Measurements from ENCODE around the gene SYMPK. TPM values are rescaled to one million over a fixed set of nuclear protein-coding genes. Genes with fewer than 3 reads are reported as not detected.
A peak's percentile ranks its signal among the peaks of the same experiment; 100 is the strongest.

SYMPK gene
- total RNA-seq (2021) = 85.5 and 92.4 TPM in 2 replicates
- Bru-seq, nascent RNA = percentile 73 among the genes with signal in this experiment
- percentile 83 among the genes with signal in this experiment for BruChase-seq, experiment 1, labeled RNA remaining after a 2-hour chase
- percentile 88 among the genes with signal in this experiment for BruChase-seq, experiment 2, labeled RNA remaining after a 6-hour chase
- long read RNA-seq, full-length matches to known transcripts = 11 of 42 reads
- long read RNA-seq, partial matches to known transcripts = 19 of 42 reads
- long read RNA-seq, other reads (novel, unspliced or antisense) = 12 of 42 reads

DNA sequence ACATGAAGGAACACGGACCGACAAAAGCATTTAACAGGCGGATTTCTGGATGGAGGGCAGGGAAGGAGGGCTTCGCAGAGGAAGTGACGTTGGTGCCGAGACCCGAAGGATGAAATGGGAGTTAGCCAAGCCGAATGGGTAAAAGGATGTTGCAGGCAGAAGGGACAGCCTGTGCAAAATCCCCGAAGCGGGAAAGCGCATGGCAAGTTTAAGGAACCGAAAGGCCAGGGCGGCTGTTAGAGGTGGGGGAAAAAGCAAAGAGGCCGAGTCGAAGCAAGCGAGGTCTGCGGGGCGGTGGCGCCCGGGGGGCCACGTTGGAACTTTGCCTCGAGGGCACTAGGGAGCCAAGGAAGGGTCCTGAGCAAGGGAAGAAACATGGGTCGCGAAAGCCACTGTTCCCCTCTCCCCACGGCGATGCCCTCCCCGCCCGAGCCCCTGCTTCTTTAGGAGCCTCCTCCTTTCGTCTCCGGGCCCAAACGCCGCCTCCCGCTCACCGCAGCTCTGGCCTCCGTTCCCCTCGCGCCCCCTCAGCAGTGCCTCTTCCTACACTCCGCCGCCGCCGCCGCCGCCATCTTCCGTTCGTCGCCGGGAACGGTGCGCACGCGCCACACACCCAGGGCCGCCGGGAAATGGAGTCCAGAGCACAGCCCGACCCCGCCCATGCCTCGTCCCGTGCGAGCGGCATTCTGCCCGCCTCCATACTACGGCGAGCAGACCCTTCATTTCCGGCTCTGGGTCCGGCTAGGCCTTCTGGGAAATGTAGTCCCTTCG is at the start of gene SYMPK:
TSS of gene SYMPK (minus strand) at position 584 of the 771 bp plus-strand sequence. CDS start 8,652 bp downstream, outside the sequence.
- H3K9me3 ChIP-seq (ENCODE audit: low read depth, low read length, poor library complexity, severe bottlenecking) = no peaks in the 10 kb centered on the region
- H3K27ac ChIP-seq (ENCODE audit: low read depth, low read length, poor library complexity, severe bottlenecking) = peak within 1 kb of the TSS; percentile 91
- ChIA-PET CTCF (interaction anchor here (0.6 to 1.9 kb wide), 2 partner anchors 46 to 532 kb away, joined by 4 to 7 read pairs; no protein-coding TSS in a partner anchor), POLR2A (ENCODE audit: low non-redundant PET) (interaction anchor here (0.6 kb wide), 2 partner anchors 11 to 778 kb away, joined by 5 read pairs; no protein-coding TSS in a partner anchor)
- H3K4me1 ChIP-seq (ENCODE audit: insufficient read depth, low read length, poor library complexity, severe bottlenecking) = peaks cover 6% of the 10 kb centered on the region
- intact Hi-C loops (cut with micrococcal nuclease; ENCODE audit: unreplicated experiment) = loop anchor here (1.0 kb wide), 1 partner anchor 21 kb away; no protein-coding TSS in a partner anchor
- BruUV-seq (replicated peaks) = no TSS peak
- H3K4me3 ChIP-seq (ENCODE audit: low read depth, low read length, poor library complexity, severe bottlenecking) = peak within 1 kb of the TSS; percentile 67
- H3K36me3 ChIP-seq (ENCODE audit: insufficient read depth, low read length, poor library complexity, severe bottlenecking) = peaks cover 14% of the 10 kb centered on the region
- TF ChIP-seq, protein P1, sequence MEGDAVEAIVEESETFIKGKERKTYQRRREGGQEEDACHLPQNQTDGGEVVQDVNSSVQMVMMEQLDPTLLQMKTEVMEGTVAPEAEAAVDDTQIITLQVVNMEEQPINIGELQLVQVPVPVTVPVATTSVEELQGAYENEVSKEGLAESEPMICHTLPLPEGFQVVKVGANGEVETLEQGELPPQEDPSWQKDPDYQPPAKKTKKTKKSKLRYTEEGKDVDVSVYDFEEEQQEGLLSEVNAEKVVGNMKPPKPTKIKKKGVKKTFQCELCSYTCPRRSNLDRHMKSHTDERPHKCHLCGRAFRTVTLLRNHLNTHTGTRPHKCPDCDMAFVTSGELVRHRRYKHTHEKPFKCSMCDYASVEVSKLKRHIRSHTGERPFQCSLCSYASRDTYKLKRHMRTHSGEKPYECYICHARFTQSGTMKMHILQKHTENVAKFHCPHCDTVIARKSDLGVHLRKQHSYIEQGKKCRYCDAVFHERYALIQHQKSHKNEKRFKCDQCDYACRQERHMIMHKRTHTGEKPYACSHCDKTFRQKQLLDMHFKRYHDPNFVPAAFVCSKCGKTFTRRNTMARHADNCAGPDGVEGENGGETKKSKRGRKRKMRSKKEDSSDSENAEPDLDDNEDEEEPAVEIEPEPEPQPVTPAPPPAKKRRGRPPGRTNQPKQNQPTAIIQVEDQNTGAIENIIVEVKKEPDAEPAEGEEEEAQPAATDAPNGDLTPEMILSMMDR (conservative IDR thresholded peaks at IDR 0.05; ENCODE audit: low read depth, low read length) = no peak
- no peak for TF ChIP-seq EZH2 (IDR thresholded peaks at IDR 0.05; ENCODE audit: borderline replicate concordance, low read depth, low read length, poor library complexity, severe bottlenecking)
- H3K27me3 ChIP-seq (replicated peaks; ENCODE audit: insufficient read depth, low read depth, low read length, poor library complexity) = peaks cover 41% of the 10 kb centered on the region
- peak; percentile 99 for DNase-seq (ENCODE audit: low spot score)

- intact Hi-C loops (cut with micrococcal nuclease; ENCODE audit: unreplicated experiment) = no loop called here
- no TSS peak for BruUV-seq (replicated peaks)
These were observed 48.3 kb upstream of the SYMPK start for GRCh38 chr19:45911291-45911690.

DNA sequence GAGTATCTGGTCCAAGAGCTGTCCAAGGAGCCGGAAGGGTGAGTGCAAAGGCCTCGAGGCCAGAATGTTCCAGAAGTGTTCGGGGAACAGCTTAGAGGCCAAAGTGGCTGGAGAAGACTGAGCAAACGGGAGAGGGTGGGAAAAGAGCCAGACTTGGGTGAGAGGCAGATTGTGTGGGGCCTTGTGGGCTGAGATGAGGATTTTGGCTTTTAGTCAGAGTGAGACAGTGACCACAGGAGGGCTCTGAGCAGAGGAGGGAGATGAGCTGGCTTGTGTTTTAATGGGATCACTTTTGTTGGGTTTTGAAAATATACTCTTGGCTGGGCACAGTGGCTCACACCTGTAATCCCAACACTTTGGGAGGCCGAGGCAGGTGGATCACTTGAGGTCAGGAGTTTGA is 46.0 kb upstream of the SYMPK start:
- ChIA-PET POLR2A (ENCODE audit: low non-redundant PET) (no interaction called here), CTCF (no interaction called here)
- Histone ChIP-seq H3K4me1 (ENCODE audit: insufficient read depth, low read length, poor library complexity, severe bottlenecking) (no peaks in the 10 kb centered on the region), H3K9me3 (ENCODE audit: low read depth, low read length, poor library complexity, severe bottlenecking) (no peaks in the 10 kb centered on the region), H3K4me3 (ENCODE audit: low read depth, low read length, poor library complexity, severe bottlenecking) (no peak overlapping the region), H3K36me3 (ENCODE audit: insufficient read depth, low read length, poor library complexity, severe bottlenecking) (no peaks in the 10 kb centered on the region), H3K27ac (ENCODE audit: low read depth, low read length, poor library complexity, severe bottlenecking) (no peak overlapping the region), H3K27me3 (replicated peaks; ENCODE audit: insufficient read depth, low read depth, low read length, poor library complexity) (no peaks in the 10 kb centered on the region)
- BruUV-seq (replicated peaks) = no TSS peak
- no peak for DNase-seq (ENCODE audit: low spot score)
- intact Hi-C loops (cut with micrococcal nuclease; ENCODE audit: unreplicated experiment) = no loop called here
- TF ChIP-seq EZH2 (IDR thresholded peaks at IDR 0.05; ENCODE audit: borderline replicate concordance, low read depth, low read length, poor library complexity, severe bottlenecking) = no peak
- TF ChIP-seq, protein P1 (conservative IDR thresholded peaks at IDR 0.05; ENCODE audit: low read depth, low read length) = no peak

More at GRCh38 chr19:45911291-45911690, 48.3 kb upstream of the SYMPK start:
- TF ChIP-seq, protein P1 (conservative IDR thresholded peaks at IDR 0.05; ENCODE audit: low read depth, low read length) = no peak
- TF ChIP-seq EZH2 (IDR thresholded peaks at IDR 0.05; ENCODE audit: borderline replicate concordance, low read depth, low read length, poor library complexity, severe bottlenecking) = no peak
- H3K9me3 ChIP-seq (ENCODE audit: low read depth, low read length, poor library complexity, severe bottlenecking) = no peaks in the 10 kb centered on the region
- no peaks in the 10 kb centered on the region for H3K36me3 ChIP-seq (ENCODE audit: insufficient read depth, low read length, poor library complexity, severe bottlenecking)
- H3K27ac ChIP-seq (ENCODE audit: low read depth, low read length, poor library complexity, severe bottlenecking) = no peak overlapping the region
- H3K4me1 ChIP-seq (ENCODE audit: insufficient read depth, low read length, poor library complexity, severe bottlenecking) = no peaks in the 10 kb centered on the region
- DNase-seq (ENCODE audit: low spot score) = no peak
- ChIA-PET CTCF (no interaction called here), POLR2A (ENCODE audit: low non-redundant PET) (no interaction called here)
- no peaks in the 10 kb centered on the region for H3K27me3 ChIP-seq (replicated peaks; ENCODE audit: insufficient read depth, low read depth, low read length, poor library complexity)
- no peak overlapping the region for H3K4me3 ChIP-seq (ENCODE audit: low read depth, low read length, poor library complexity, severe bottlenecking)

Data from A673 (cell line).